Raji (cell line): ENCODE results near the gene LAG3.

ENCODE experiments used
- POLR2A ChIP-seq: IDR thresholded peaks from 2 replicates; pipeline ENCODE4 v1.6.1; 2011; ENCODE audit warnings: low read depth, low read length, control low read depth; ENCODE audit not compliant: insufficient read depth

The LAG3 gene

GRCh38 chr12:6775185-6776174, 3.2 kb downstream of the LAG3 start:
- no peak for TF ChIP-seq POLR2A

GRCh38 chr12:6777386-6777785, 5.1 kb downstream of the LAG3 start:
- no peak for TF ChIP-seq POLR2A

- no peak for TF ChIP-seq POLR2A
These were observed 5.9 kb downstream of the LAG3 start for GRCh38 chr12:6778217-6778573.

- TF ChIP-seq POLR2A, result peak; percentile 63
These were observed 6.5 kb downstream of the LAG3 start for GRCh38 chr12:6778574-6779550.

- no peak for TF ChIP-seq POLR2A
These were observed 7.5 kb downstream of the LAG3 start for GRCh38 chr12:6779708-6780432.

GRCh38 chr12:6780573-6780972, 8.3 kb downstream of the LAG3 start:
- no peak for TF ChIP-seq POLR2A

GRCh38 chr12:6782119-6782518, 9.8 kb downstream of the LAG3 start:
- TF ChIP-seq POLR2A, result no peak

GRCh38 chr12:6782850-6783566, 10.7 kb downstream of the LAG3 start:
- TF ChIP-seq POLR2A, result no peak

GRCh38 chr12:6783828-6784227, 11.5 kb downstream of the LAG3 start:
- TF ChIP-seq POLR2A, result no peak

- no peak for TF ChIP-seq POLR2A
These were observed 12.0 kb downstream of the LAG3 start for GRCh38 chr12:6784296-6784695.

GRCh38 chr12:6784761-6785160, 12.4 kb downstream of the LAG3 start:
- no peak for TF ChIP-seq POLR2A

GRCh38 chr12:6786416-6787094, 14.2 kb downstream of the LAG3 start:
- no peak for TF ChIP-seq POLR2A

- TF ChIP-seq POLR2A, result no peak
These were observed 15.0 kb downstream of the LAG3 start for GRCh38 chr12:6787309-6787708.

- no peak for TF ChIP-seq POLR2A
These were observed 16.9 kb downstream of the LAG3 start, which contains the start of gene CD4 for GRCh38 chr12:6788972-6789924. TSS of gene CD4 (plus strand) at chr12:6789528. CDS start at chr12:6800139, 10,611 bp downstream.
